GM21529 (cell line): Measurements from ENCODE around the gene TRMO.

Source experiments
- ATAC-seq: cut with Tn5 transposase; IDR thresholded peaks from one replicate; pipeline ENCODE4 v1.9.1; 2021; ENCODE audit not compliant: unreplicated experiment

The TRMO gene

DNA sequence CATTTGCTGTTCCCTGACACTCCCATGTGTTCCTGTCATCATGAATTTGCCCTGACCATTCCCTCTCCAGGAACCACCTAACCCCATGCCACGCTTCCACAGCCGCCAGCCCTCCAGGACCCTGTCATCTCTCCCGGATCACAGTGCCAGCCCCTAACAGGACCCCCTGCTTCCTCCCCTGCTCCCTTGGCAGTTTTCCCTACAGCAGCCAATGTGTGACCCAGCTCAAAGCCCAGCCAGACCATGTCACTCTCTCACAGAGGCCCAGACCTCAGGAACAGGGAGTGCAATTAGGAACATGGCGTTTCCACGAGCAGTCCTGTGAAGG is 61.2 kb downstream of the TRMO start:
- no peak for ATAC-seq

DNA sequence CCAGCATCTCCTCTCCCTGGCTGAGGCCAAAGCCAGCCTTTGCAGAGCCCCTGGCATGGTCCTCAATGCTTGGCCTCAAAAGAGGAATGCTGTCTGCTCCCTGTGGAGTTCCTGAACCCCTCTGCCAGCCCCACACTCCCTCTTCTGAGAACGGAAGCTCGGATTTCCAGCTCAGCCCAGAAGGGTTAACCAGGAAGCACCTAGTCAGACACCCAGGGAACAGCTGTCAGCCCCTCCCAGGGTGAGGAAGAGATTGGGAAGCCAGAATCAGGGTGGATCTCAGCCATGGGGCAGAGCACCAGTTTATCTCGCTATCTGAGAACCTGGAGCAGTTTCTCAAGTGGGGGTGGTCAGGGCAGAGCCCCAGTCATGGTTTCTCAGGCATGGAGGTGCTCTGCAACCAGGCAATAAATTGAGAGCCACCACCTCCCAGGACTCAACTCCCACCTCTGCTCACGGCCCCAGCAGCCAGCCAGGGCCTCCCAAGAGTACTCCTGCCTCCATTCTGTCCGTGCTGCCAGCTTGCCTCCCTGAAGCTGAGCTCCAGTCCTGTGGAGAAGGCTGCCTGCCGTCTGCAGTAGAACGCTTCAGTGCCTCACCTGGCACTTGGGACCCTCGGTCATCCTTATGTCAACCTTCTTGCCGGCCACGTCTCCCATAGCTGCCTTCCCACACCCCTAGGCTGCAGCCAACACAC is 61.7 kb downstream of the TRMO start:
- no peak for ATAC-seq

DNA sequence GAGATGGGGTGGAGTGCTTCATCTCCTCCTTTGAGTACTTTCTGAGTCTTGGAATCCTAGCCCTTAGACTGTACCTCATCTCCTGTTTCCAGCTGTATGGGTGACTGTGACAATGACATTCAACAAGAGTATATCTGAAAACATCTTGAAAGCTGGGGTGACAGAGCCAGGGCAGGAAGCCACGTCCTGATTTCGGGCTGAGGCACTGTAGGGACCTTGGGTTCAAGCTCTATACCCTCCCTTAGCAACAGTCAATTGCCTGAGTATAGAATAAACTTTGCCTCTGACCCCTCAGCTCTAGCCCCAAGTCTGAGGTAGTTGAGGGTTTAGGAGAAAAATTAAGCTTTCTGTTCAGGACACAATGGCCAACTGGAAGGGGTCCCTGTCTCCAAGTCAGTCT is 63.0 kb downstream of the TRMO start:
- no peak for ATAC-seq

DNA sequence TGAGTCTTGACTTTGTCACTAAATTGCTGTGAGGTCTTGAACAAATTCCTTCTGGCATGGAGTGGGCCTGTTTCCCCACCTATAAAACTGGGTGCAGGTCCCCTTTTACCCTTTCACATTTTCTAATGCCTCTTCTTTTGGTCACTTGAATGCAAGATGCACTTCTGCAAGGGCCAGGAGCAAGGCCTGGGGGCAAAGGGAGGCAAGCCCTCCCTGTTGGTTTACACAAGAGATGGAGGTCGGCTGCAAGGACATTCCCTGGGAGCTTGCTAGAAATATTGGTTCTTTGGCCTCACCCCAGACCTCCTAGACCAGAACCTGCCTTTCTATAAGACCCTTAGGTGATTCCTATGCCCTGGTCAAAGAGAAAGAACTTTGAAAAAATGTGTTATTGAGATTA is 63.5 kb downstream of the TRMO start:
- ATAC-seq, result no peak

DNA sequence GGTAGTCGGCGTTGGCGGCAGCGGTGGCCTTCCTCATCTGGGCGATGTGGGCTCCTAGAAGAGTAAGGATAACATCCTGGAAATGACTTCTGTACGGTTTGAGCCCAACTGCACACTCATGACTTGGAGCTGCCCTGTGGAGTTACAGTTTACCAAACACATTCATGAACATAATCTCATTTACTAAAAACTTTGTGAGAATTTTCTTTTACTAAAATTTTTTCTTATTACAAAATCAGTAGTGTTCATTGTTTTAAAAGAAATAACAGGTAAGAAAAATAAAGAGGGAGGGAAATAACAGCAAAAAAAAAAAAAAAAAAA is 63.9 kb downstream of the TRMO start:
- no peak for ATAC-seq

DNA sequence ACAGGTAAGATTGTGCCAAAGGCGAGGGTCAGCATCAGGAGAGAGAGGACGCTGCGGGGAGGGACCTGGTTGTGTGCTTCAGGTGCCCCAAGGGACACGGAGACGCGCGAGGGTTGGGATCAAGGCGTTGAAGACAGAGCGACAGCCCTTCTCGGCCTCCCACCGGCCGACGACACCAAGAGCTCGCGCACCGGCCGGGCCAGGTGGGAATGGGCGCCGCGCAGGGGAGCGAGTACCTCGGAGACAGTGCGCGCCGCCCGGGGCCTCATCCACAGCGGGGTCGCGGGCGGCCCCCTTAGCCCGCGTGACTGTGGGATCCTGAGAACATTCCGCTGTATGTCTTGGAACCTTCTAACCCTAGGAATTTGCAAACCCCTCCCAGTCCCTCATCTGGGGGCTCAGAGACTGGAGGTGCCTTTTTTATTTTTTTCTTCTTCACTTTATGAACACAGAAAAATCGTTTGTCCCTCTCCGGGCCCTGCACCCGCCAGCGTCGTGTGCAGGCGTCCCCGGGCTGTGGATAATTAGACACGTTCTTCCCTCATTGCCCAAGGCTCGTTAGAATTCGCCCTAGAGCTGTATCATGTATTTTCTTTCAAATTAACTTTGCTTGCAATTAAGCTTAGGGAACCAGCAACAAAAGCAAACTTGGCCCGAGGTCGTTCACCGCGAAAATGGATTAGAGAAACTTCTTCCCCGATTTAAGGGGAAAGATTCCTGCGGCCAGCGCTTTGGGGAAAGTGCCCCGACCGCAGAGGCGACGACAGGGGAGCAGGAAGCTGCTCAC is 64.5 kb downstream of the TRMO start:
- no peak for ATAC-seq

DNA sequence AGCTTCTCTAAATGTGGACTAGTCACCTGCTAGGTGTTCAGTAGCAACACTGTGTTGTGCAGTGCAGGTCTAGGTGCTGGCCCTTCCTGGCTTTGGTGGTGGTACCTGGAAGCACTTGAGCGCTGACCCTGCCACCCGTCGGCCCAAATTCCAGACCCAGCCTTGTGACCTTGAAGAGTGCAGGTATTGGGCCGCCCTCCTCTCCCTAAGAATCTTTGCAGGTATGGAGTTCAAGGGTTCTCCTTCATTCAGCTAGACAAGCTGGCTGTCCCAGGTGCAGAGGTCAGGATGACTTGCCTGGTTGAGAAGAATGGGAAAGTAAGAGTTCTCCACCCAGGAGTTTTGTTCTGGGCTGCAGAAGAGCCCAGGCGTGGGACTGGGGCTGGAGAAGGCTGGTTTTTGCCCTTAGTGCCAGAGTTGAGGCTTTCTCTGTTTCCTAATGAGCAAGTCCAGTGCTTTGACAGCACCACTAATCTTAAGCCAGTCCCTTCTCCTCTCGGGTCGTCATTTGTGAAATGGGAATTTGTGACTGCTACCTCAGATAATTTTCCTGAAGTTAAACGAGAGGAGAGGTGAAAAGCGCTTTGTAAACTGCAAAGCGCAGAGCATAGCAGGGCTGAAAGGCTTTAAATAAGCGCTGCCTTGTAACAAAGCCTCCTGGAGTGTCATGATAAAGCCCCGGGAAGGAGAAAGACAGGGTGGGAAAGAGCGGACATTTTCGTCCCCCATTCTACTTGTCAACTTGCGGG is 65.3 kb downstream of the TRMO start:
- ATAC-seq, result no peak

DNA sequence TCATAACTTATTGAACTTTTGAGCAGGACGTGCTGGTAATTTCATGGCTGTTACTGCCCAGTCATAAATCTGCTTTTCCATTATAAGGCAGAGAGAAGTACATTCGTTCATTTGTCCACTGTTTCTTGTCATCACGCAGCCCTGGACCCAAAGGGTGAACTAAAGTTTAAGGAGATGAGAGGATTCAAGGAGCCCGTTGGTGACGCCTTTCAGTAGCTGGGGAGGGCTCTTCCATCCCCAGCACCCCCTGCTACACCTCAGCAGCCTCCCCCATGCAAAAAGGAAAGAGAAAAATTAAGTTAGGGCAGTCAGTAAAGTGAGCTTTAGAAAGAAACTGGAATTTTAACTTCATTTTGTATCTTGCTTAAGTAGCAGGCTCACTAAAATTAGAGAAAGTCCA is 66.4 kb downstream of the TRMO start:
- no peak for ATAC-seq

DNA sequence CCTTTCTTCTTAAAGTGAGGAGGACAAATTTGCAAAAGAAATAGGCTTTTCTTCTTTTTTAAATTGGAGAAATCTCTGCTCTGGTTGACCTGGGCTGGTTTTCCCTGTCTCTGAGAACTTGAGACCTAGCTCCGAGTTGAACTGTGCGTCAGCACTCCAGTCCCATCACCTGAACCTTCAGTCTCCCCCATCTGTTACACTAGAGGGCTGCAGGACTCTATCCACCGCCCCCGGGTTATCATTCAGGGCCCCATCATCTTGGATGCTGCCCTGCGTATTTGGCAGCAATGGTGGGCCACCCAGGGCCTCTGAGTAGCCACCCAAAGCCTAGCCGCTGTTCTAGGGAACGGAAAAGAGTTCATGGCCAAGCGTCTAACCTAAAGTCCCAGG is 66.8 kb downstream of the TRMO start:
- ATAC-seq, result no peak

DNA sequence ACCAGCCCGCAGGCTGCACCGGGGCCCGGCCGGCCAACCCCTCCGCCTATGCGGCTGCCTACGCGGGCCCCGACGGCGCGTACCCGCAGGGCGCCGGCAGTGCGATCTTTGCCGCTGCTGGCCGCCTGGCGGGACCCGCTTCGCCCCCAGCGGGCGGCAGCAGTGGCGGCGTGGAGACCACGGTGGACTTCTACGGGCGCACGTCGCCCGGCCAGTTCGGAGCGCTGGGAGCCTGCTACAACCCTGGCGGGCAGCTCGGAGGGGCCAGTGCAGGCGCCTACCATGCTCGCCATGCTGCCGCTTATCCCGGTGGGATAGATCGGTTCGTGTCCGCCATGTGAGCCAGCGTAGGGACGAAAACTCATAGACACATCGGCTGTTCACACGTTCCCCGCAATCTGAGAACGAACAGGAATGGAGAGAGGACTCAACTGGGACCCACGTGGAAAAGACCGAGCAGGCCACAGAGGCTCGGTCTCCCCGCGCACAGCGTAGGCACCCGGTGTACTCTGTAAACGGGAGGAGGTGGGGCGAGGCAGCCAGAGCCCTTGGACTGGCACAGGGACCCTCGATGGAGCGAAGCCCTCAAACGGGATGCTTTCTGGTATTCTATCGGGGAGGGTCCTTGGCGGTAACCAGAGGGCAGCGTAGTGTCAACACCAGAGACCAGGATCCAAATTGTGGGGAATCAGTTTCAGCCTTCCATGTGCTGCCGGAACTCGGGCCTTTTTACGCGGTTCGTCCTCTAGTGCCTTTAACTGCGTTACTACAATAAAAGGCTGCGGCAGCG is 67.4 kb downstream of the TRMO start:
- ATAC-seq, result no peak
